Neural progenitor cell (in vitro differentiated cells): ENCODE measurements around the gene FANCG. TPM values are rescaled to one million over a fixed set of nuclear protein-coding genes. Genes with fewer than 3 reads are reported as not detected.

Experiments used
- DNase-seq: peaks from one replicate; pipeline ENCODE4 v3.0.0-alpha.2; 2016; ENCODE audit warnings: low spot score
- H2AFZ ChIP-seq: fragments of 200-600 bp; sonication (generic); replicated peaks from 2 replicates; pipeline ENCODE4 v1.6.1; 2016; ENCODE audit warnings: antibody characterized with exemption
- H3F3A ChIP-seq: fragments of 200-600 bp; sonication (generic); 2 replicates; pipeline ENCODE4 v1.6.1; 2016; ENCODE audit warnings: antibody characterized with exemption, low read depth
- H3K27ac ChIP-seq: fragments of 200-600 bp; sonication (generic); 2 replicates; pipeline ENCODE4 v1.5.1; 2016; ENCODE audit warnings: mild to moderate bottlenecking
- H3K27me3 ChIP-seq: fragments of 200-600 bp; sonication (generic); 2 replicates; pipeline ENCODE4 v1.6.1; 2016; ENCODE audit warnings: mild to moderate bottlenecking, moderate library complexity
- H3K36me3 ChIP-seq: fragments of 200-600 bp; sonication (generic); 2 replicates; pipeline ENCODE4 v1.5.1; 2016
- H3K4me1 ChIP-seq: fragments of 200-600 bp; sonication (generic); 2 replicates; pipeline ENCODE4 v1.6.1; 2016; ENCODE audit warnings: mixed run types
- H3K4me2 ChIP-seq: fragments of 200-600 bp; sonication (generic); 2 replicates; pipeline ENCODE4 v1.6.1; 2016
- H3K4me3 ChIP-seq: fragments of 200-600 bp; sonication (generic); 2 replicates; pipeline ENCODE4 v1.5.1; 2016
- H3K79me2 ChIP-seq: fragments of 200-600 bp; sonication (generic); 2 replicates; pipeline ENCODE4 v1.6.1; 2016; ENCODE audit warnings: low read depth
- H3K9ac ChIP-seq: fragments of 200-600 bp; sonication (generic); 2 replicates; pipeline ENCODE4 v1.6.1; 2016
- H3K9me3 ChIP-seq: fragments of 200-600 bp; sonication (generic); 2 replicates; pipeline ENCODE4 v1.5.1; 2016; ENCODE audit warnings: low read depth
- H4K20me1 ChIP-seq: fragments of 200-600 bp; sonication (generic); 2 replicates; pipeline ENCODE4 v1.6.1; 2016; ENCODE audit warnings: low read depth
- H3K27ac Mint-ChIP-seq: 3 replicates; pipeline ENCODE4 v1.8.0; 2021; ENCODE audit warnings: mixed read lengths
- H3K27me3 Mint-ChIP-seq: 2 replicates; pipeline ENCODE4 v1.8.0; 2022; ENCODE audit warnings: low read depth, mild to moderate bottlenecking, inconsistent platforms, moderate library complexity, mixed read lengths; ENCODE audit not compliant: insufficient read depth
- H3K36me3 Mint-ChIP-seq: 3 replicates; pipeline ENCODE4 v1.8.0; 2021; ENCODE audit warnings: mixed read lengths
- H3K4me1 Mint-ChIP-seq: 3 replicates; pipeline ENCODE4 v1.8.0; 2021; ENCODE audit warnings: mixed read lengths
- H3K4me3 Mint-ChIP-seq: 3 replicates; pipeline ENCODE4 v1.8.0; 2021; ENCODE audit warnings: mild to moderate bottlenecking, moderate library complexity, mixed read lengths
- H3K9me3 Mint-ChIP-seq: 3 replicates; pipeline ENCODE4 v1.8.0; 2020; ENCODE audit warnings: mixed read lengths
- EZH2 ChIP-seq: fragments of 200-600 bp; sonication (generic); IDR thresholded peaks from 2 replicates; pipeline ENCODE4 v1.6.1; 2017; ENCODE audit warnings: antibody characterized with exemption, mild to moderate bottlenecking, moderate library complexity
- EZH2phosphoT487 ChIP-seq: fragments of 200-600 bp; sonication (generic); IDR thresholded peaks from 2 replicates; pipeline ENCODE4 v1.6.1; 2017; ENCODE audit warnings: antibody characterized with exemption
- total RNA-seq: library from RNA; depleted of rRNA; stranded (reverse); fragments of >200 nt; gene quantifications from 2 replicates; pipeline ENCODE4 v1.2.3, GENCODE V29; 2015; ENCODE audit warnings: low replicate concordance
- TF ChIP-seq, protein P1 (sequence below): fragments of 200-600 bp; sonication (generic); IDR thresholded peaks from 2 replicates; pipeline ENCODE4 v1.5.1; 2017; ENCODE audit warnings: antibody characterized with exemption, mild to moderate bottlenecking

FANCG gene
- total RNA-seq, 1 donor from 2014 or later: 89.4 TPM

DNA sequence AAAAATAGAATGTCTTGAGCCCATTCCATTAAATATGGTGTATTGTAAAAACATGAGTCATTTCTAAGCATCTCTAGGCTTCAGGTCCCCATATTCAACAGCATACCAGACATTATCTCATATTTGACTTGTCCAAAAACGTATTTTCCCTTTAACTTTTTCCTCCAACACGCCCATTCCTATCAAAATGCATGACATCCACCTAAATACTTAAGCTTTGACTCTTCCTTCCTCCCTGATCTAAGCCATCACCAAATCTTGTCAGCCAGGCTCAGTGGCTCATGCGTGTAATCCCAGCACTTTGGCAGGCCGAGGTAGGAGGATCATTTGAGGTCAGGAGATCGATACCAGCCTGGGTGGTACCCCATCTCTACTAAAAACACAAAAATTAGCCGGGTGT is 31.2 kb downstream of the FANCG start:
- H3K27ac ChIP-seq: no peak overlapping the region
- no peaks in the 10 kb centered on the region for H3K36me3 ChIP-seq
- H3K9me3 ChIP-seq: no peaks in the 10 kb centered on the region
- H3K9me3 Mint-ChIP-seq: no peaks in the 10 kb centered on the region
- H3K27me3 ChIP-seq: no peaks in the 10 kb centered on the region
- no peaks in the 10 kb centered on the region for H4K20me1 ChIP-seq
- no peak for TF ChIP-seq EZH2phosphoT487
- TF ChIP-seq, protein P1, sequence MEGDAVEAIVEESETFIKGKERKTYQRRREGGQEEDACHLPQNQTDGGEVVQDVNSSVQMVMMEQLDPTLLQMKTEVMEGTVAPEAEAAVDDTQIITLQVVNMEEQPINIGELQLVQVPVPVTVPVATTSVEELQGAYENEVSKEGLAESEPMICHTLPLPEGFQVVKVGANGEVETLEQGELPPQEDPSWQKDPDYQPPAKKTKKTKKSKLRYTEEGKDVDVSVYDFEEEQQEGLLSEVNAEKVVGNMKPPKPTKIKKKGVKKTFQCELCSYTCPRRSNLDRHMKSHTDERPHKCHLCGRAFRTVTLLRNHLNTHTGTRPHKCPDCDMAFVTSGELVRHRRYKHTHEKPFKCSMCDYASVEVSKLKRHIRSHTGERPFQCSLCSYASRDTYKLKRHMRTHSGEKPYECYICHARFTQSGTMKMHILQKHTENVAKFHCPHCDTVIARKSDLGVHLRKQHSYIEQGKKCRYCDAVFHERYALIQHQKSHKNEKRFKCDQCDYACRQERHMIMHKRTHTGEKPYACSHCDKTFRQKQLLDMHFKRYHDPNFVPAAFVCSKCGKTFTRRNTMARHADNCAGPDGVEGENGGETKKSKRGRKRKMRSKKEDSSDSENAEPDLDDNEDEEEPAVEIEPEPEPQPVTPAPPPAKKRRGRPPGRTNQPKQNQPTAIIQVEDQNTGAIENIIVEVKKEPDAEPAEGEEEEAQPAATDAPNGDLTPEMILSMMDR: no peak
- no peak for TF ChIP-seq EZH2
- H3K4me2 ChIP-seq: no peak overlapping the region
- H3K36me3 Mint-ChIP-seq: peaks cover 43% of the 10 kb centered on the region
- H3K27ac Mint-ChIP-seq: no peak overlapping the region
- no peaks in the 10 kb centered on the region for H3K4me1 Mint-ChIP-seq
- H3K4me3 ChIP-seq: no peak overlapping the region
- DNase-seq: no peak
- H3K79me2 ChIP-seq: no peaks in the 10 kb centered on the region
- H3K4me3 Mint-ChIP-seq: no peak overlapping the region
- no peak overlapping the region for H2AFZ ChIP-seq
- peaks cover 6% of the 10 kb centered on the region for H3K27me3 Mint-ChIP-seq
- H3K4me1 ChIP-seq: no peaks in the 10 kb centered on the region
- H3K9ac ChIP-seq: no peak overlapping the region
- peaks cover 8% of the 10 kb centered on the region for H3F3A ChIP-seq

DNA sequence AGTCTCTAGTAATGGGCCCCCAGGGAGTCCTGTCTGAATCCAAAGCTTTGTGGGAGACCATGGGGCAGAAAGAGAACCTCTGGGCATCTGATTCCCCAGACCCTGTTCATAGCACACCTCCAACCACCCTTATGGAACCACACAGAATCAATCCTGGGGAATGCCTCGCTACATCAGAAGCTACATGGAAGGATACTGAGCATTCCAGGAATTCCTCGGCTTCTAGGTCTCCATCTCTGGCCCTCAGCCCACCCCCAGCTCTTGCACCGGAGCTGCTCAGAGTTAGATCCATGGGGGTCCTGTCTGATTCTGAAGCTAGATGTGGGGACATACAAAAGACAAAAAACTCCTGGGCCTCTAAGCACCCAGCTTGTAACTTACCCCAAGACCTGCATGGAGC is 35.7 kb downstream of the FANCG start:
- H3K9me3 Mint-ChIP-seq: no peaks in the 10 kb centered on the region
- no peak overlapping the region for H3K4me2 ChIP-seq
- no peaks in the 10 kb centered on the region for H3K79me2 ChIP-seq
- no peaks in the 10 kb centered on the region for H3K4me1 ChIP-seq
- peaks cover 27% of the 10 kb centered on the region for H3K36me3 Mint-ChIP-seq
- no peak overlapping the region for H3K4me3 Mint-ChIP-seq
- no peak overlapping the region for H3K27ac ChIP-seq
- no peaks in the 10 kb centered on the region for H3K27me3 ChIP-seq
- no peak overlapping the region for H3K27ac Mint-ChIP-seq
- DNase-seq: peak; percentile 14
- peaks cover 6% of the 10 kb centered on the region for H3K27me3 Mint-ChIP-seq
- TF ChIP-seq, protein P1: no peak
- TF ChIP-seq EZH2phosphoT487 (no peak), EZH2 (no peak)
- no peak overlapping the region for H3K9ac ChIP-seq
- no peaks in the 10 kb centered on the region for H3F3A ChIP-seq
- no peak overlapping the region for H2AFZ ChIP-seq
- no peaks in the 10 kb centered on the region for H3K9me3 ChIP-seq
- peaks cover 5% of the 10 kb centered on the region for H3K4me1 Mint-ChIP-seq
- H4K20me1 ChIP-seq: no peaks in the 10 kb centered on the region
- H3K36me3 ChIP-seq: no peaks in the 10 kb centered on the region
- no peak overlapping the region for H3K4me3 ChIP-seq

DNA sequence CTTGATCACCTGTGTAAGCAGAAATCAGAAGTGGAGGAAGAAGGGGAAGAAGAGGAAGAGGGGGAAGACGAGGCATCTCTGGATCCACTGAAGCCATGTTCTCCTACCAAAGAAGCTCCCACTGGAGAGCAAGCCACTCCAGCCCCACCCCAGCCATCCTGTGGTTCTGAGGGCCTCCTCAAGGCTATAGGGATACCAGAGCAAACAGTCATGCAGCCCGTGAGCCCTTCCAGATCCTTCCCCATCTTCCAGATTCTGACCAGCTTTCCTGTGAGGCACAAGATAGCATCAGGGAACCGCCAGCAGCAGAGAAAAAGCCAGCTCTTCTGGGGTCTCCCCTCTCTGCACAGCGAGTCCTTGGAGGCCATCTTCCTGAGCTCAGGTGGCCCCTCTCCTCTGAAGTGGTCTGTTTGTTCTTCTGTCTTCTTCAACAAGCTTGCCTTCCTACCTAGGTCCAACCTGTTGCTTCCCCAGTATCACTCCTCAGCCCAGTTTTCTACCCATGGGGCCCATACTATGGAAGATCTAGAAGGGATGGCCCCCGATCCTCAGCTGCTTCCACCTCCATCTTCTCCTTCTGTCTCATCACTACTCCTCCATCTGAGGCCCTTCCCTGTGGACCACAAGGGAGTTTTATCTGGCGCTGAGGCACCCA is 36.7 kb downstream of the FANCG start:
- no peak overlapping the region for H3K4me3 ChIP-seq
- no peaks in the 10 kb centered on the region for H3K9me3 ChIP-seq
- H3K27me3 Mint-ChIP-seq: peaks cover 8% of the 10 kb centered on the region
- peaks cover 5% of the 10 kb centered on the region for H3K4me1 Mint-ChIP-seq
- no peak overlapping the region for H3K4me2 ChIP-seq
- H3K79me2 ChIP-seq: no peaks in the 10 kb centered on the region
- peaks cover 20% of the 10 kb centered on the region for H3K36me3 Mint-ChIP-seq
- no peaks in the 10 kb centered on the region for H3K36me3 ChIP-seq
- TF ChIP-seq, protein P1: no peak
- no peak for TF ChIP-seq EZH2
- TF ChIP-seq EZH2phosphoT487: no peak
- H3K27ac Mint-ChIP-seq: no peak overlapping the region
- H2AFZ ChIP-seq: no peak overlapping the region
- no peak for DNase-seq
- H3K9me3 Mint-ChIP-seq: no peaks in the 10 kb centered on the region
- H3K27ac ChIP-seq: no peak overlapping the region
- no peak overlapping the region for H3K4me3 Mint-ChIP-seq
- H3K27me3 ChIP-seq: no peaks in the 10 kb centered on the region
- H3K4me1 ChIP-seq: no peaks in the 10 kb centered on the region
- H3K9ac ChIP-seq: no peak overlapping the region
- H4K20me1 ChIP-seq: no peaks in the 10 kb centered on the region
- H3F3A ChIP-seq: no peaks in the 10 kb centered on the region
